GM13976 (cell line): Measurements from ENCODE around the gene PCGF3.

Source experiments
- DNase-seq: peaks from one replicate; pipeline ENCODE4 v3.0.0; 2012; ENCODE audit warnings: low spot score
- in situ Hi-C: fragments of 300-500 bp; cut with MboI; formaldehyde crosslinking; loops from one replicate; pipeline ENCODE4 v1.12.0; 2022; ENCODE audit warnings: low sequenced_read_pairs, mixed read lengths, inconsistent platforms; ENCODE audit not compliant: unreplicated experiment
- TF ChIP-seq, protein P1 (sequence below): IDR thresholded peaks from 2 replicates; pipeline ENCODE4 v1.5.1; 2012; ENCODE audit warnings: borderline replicate concordance, mild to moderate bottlenecking; ENCODE audit not compliant: insufficient read depth; ENCODE audit errors: extremely low read depth, missing control alignments, control extremely low read depth

PCGF3 gene

DNA sequence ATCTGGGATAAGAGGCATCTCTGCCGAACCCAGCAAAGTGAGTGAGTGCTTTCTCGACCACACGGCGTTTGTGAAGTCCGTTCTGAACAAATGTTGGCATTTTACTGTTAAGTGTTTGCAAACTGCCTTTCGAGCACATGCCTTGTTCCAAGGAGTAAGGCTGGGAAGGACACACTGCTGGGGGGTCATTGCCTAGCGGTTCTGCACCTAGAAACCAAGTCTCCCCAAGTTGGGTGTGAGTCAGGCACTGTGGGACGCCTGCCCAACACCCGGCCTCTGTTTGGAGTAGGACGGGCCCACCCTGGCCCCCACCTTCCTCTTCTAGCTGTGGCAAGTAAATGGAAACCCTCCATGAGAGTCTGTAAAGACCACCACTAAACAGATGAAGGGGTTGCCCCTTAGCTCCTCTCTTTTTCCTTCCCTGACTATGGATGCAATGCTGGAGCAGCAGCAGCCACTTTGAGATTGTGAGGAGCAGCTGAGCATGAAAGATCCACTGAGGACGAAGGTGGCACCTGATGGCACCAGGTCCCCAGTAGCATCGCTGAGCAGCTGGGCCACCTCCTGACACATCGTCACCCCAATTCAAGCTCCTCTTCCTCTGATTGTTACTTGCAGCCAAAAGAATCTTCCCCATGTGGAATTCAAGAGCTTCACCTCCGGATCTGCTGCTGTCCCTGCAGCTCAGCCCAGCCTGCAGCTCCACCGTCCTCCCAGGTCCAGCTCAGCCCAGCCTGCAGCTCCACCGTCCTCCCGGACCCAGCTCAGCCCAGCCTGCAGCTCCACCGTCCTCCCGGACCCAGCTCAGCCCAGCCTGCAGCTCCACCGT is 114.0 kb downstream of the PCGF3 start:
- TF ChIP-seq, protein P1, sequence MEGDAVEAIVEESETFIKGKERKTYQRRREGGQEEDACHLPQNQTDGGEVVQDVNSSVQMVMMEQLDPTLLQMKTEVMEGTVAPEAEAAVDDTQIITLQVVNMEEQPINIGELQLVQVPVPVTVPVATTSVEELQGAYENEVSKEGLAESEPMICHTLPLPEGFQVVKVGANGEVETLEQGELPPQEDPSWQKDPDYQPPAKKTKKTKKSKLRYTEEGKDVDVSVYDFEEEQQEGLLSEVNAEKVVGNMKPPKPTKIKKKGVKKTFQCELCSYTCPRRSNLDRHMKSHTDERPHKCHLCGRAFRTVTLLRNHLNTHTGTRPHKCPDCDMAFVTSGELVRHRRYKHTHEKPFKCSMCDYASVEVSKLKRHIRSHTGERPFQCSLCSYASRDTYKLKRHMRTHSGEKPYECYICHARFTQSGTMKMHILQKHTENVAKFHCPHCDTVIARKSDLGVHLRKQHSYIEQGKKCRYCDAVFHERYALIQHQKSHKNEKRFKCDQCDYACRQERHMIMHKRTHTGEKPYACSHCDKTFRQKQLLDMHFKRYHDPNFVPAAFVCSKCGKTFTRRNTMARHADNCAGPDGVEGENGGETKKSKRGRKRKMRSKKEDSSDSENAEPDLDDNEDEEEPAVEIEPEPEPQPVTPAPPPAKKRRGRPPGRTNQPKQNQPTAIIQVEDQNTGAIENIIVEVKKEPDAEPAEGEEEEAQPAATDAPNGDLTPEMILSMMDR, result no peak
- in situ Hi-C loops, result no loop called here
- DNase-seq, result no peak
